Lower lobe of right lung (tissue), 2 donors: Measurements from ENCODE around the gene BMP8B. TPM values are rescaled to one million over a fixed set of nuclear protein-coding genes. Genes with fewer than 3 reads are reported as not detected.
"Not testable (repeated sequence)": the region's sequence is repeated elsewhere in the genome, so short reads cannot be mapped to it uniquely, and the experiment has no call there.

Experiments used
- ATAC-seq, 2 donors: fragments of 200-7000 bp; cut with Tn5 transposase; one replicate each; pipeline ENCODE4 v1.9.1; 2020 to 2022; ENCODE audit warnings: mild to moderate bottlenecking in 2 of 2, moderate library complexity in 2 of 2
- DNase-seq: peaks from one replicate; pipeline ENCODE4 v3.0.0-alpha.2; 2020
- H3K27ac ChIP-seq: fragments of 200-600 bp; one replicate; pipeline ENCODE4 v1.8.0; 2022
- H3K27me3 ChIP-seq: fragments of 200-600 bp; one replicate; pipeline ENCODE4 v1.8.0; 2022; ENCODE audit warnings: low read depth
- H3K36me3 ChIP-seq: fragments of 200-600 bp; one replicate; pipeline ENCODE4 v1.8.0; 2022; ENCODE audit warnings: mild to moderate bottlenecking
- H3K4me1 ChIP-seq: fragments of 200-600 bp; one replicate; pipeline ENCODE4 v1.8.0; 2022
- H3K4me3 ChIP-seq: fragments of 200-600 bp; one replicate; pipeline ENCODE4 v1.8.0; 2022; ENCODE audit warnings: mild to moderate bottlenecking
- H3K9me3 ChIP-seq: fragments of 200-600 bp; one replicate; pipeline ENCODE4 v1.8.0; 2022
- intact Hi-C: fragments of 100-400 bp; cut with DNase I; formaldehyde crosslinking; loops from one replicate; pipeline ENCODE4 v1.11.0; 2022
- total RNA-seq: library from RNA; stranded (reverse); fragmentation: NEBNext Ultra II Directional; extraction: Animal tissue kit (Norgen Biotek cat#: 25700); gene quantifications from one replicate; pipeline ENCODE4 v1.2.1, GENCODE V29; 2021
- TF ChIP-seq, protein P1 (sequence below): fragments of 200-600 bp; IDR thresholded peaks from one replicate; pipeline ENCODE4 v1.8.0; 2022; ENCODE audit warnings: antibody characterized with exemption, mild to moderate bottlenecking
- donor health status: DM: no; HTN: yes; CAD: no; lungs with severe emphysema.

Gene BMP8B
- total RNA-seq, 1 donor from 2014 or later = 1.7 TPM

DNA sequence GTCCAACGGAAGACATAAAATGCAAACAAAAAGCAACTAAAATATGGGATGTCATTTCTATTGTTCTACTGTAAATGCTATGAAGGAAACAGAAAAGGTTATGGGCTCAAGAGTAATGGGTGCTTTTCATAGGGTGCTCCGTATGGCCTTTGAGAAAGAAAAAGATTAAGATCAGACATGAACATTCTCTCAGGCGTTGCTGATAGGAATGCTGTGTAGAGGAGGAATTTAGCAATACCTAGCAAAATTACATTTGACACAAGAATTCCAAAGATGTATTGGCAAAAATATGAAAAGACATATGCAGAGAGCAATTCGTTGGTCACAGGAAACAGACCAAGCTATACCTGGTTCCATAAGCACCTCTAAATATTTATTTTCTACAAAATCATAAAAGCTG lies 11.8 kb downstream of the BMP8B start:
- Histone ChIP-seq H3K4me3 (no peak overlapping the region), H3K9me3 (no peaks in the 10 kb centered on the region), H3K27ac (no peak overlapping the region), H3K36me3 (no peaks in the 10 kb centered on the region), H3K4me1 (no peaks in the 10 kb centered on the region), H3K27me3 (no peaks in the 10 kb centered on the region)
- ATAC-seq (no peak), DNase-seq (no peak)
- intact Hi-C loops = no loop called here
- TF ChIP-seq, protein P1, sequence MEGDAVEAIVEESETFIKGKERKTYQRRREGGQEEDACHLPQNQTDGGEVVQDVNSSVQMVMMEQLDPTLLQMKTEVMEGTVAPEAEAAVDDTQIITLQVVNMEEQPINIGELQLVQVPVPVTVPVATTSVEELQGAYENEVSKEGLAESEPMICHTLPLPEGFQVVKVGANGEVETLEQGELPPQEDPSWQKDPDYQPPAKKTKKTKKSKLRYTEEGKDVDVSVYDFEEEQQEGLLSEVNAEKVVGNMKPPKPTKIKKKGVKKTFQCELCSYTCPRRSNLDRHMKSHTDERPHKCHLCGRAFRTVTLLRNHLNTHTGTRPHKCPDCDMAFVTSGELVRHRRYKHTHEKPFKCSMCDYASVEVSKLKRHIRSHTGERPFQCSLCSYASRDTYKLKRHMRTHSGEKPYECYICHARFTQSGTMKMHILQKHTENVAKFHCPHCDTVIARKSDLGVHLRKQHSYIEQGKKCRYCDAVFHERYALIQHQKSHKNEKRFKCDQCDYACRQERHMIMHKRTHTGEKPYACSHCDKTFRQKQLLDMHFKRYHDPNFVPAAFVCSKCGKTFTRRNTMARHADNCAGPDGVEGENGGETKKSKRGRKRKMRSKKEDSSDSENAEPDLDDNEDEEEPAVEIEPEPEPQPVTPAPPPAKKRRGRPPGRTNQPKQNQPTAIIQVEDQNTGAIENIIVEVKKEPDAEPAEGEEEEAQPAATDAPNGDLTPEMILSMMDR = no peak

DNA sequence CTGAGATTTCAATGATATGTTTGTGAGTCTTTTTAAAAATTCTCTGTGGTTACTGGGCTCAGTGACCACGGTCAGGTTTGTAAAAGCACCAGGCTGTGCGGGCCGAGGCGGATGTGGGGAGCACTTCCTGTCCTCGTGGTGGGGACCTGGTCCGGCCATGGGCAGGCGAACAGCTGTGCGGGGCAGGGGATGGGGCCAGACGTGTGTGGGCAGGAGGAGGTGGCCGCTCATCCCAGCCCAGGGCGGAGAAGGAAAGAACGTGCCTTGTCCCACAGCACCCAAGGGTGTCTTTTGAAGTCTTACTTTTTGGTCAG lies 12.3 kb downstream of the BMP8B start:
- peak in 1 of 2 donors; percentile 20 for ATAC-seq
- intact Hi-C loops = no loop called here
- Histone ChIP-seq H3K4me3 (no peak overlapping the region), H3K36me3 (no peaks in the 10 kb centered on the region), H3K4me1 (no peaks in the 10 kb centered on the region), H3K27ac (no peak overlapping the region), H3K27me3 (peaks cover under 1% of the 10 kb centered on the region), H3K9me3 (no peaks in the 10 kb centered on the region)
- DNase-seq = peak; percentile 29
- TF ChIP-seq, protein P1 = no peak

DNA sequence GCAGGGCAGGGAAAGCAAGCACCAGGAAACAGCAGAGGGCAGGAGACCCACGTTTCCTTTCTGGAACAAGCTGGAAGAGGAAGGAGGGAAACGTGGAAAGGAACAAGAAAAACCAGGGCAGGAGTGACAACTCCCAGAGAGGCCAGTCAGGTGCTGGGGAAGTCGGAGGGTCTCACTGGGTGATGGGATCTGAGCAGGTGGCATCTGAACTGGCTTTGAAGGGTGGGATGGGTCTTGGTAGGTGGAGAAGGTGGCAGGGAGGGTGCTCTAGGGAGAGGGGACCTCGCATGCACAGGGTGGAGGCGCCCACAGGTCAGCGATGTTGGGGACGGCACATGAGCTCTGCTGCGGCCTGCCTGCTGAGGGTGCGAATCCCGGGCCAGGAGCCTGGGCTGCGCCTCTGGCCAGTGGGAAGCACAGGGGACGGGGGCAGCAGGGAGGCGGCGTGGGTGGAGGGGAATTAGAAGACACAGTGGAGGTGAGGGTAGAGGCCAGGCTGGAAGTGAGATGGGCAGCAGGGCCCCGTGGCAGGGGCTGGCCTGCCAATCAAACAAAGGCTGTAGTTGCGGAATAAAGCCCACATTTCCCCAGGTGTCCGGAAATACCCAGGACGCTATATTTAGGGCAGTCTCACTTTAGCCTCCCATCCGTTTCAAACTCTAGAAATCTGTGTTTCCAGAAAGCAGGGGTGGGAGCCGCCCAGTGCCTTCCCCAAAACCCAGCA lies 12.8 kb downstream of the BMP8B start:
- DNase-seq = peak; percentile 22

DNA sequence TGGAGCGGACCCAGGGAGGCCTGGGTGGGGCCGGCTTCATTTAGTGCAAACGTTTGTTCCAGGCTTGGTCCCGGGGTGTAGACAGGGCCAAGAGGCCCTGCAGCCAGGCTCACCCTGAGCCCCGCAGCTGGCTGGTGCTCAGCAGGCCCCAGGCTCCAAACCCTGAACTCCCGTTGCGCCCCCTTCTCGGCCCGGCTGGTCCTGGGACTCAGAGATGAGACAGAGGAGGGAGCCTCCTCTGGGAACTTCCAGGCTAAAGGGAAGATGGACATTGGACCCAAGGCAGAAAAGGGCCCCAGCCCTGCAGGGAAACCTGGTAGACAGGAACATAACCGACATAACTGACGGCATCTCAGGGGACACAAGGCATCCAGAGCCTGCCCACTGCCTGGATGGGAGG lies 13.5 kb downstream of the BMP8B start:
- intact Hi-C loops, H3K36me3 ChIP-seq: not testable (repeated sequence)
- peak; percentile 11 for DNase-seq

More for the DNA sequence above, 12.8 kb downstream of the BMP8B start:
- H3K9me3 ChIP-seq, H3K4me3 ChIP-seq, H3K4me1 ChIP-seq, intact Hi-C loops, H3K27ac ChIP-seq, H3K27me3 ChIP-seq, H3K36me3 ChIP-seq: not testable (repeated sequence)
- ATAC-seq = peak in 1 of 2 donors; percentile 29

DNA sequence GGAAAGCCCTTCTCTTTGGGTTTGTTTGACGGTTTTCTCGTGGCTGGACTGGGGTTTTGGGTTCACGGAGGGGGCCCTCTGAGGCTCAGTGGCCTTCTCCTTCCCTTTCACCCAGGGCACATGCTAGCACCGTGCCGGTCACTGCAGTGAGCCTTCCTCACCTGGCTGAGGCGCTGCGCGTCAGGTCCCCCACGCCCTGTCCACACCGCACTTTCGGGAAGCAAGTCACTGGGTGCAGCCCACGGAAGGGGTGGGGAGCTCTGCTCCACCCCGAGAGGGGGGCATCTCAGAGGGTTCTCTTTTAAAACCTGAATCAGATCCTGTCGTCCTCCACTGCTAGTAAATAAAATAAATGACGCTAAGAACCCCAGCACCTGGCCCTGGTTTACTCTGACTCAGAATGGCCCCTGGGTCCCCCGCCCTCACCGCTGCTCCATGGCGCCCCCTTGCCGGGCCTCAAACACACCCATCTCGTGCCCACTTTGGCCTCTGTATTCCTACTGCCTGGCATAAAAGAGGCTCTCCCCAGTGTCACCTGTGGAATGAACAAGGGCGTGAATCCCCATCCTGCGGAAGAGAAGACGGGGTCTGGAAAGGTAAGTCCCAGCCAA lies 15.2 kb downstream of the BMP8B start:
- DNase-seq, ATAC-seq: not testable (repeated sequence)

More for the DNA sequence above, 13.5 kb downstream of the BMP8B start:
- not testable (repeated sequence) for H3K9me3 ChIP-seq, H3K27me3 ChIP-seq, H3K27ac ChIP-seq, H3K4me3 ChIP-seq, ATAC-seq, H3K4me1 ChIP-seq

DNA sequence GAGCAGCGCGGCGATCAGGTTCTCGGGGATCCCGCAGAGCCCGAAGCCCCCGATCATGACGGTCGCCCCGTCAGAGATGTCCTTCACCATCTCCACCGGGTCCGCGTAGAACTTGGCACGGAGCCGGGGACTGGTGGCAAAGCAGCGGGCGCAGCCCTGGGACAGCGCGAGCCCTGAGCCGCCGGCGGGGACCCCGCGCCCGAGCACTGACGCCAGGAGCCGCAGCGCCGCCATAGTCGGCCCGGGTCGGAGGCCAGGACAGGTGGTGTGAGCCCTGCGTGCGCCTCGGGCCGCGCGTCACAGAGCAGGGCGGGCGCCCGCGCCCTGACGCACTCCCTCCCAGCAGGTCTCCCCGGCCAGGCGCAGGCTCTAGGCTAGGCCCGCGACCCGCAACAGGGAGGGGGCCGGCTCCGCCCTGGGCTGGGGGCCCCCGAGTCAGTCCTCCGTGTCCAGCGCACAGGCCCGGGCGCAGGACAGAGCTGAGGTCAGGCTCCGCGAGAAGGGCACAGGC lies 17.6 kb downstream of the BMP8B start, which contains the start of gene OXCT2:
Gene OXCT2 (minus strand): TSS at position 327 of the 511 bp plus-strand sequence. CDS start 93 bp downstream, at position 234.
- H3K4me1 ChIP-seq, intact Hi-C loops, H3K4me3 ChIP-seq, H3K36me3 ChIP-seq, H3K9me3 ChIP-seq, H3K27me3 ChIP-seq, DNase-seq, H3K27ac ChIP-seq: not testable (repeated sequence)
- ATAC-seq = peak in 1 of 2 donors; percentile 36

More for the DNA sequence above, 15.2 kb downstream of the BMP8B start:
- intact Hi-C loops, H3K27ac ChIP-seq, H3K4me1 ChIP-seq, H3K4me3 ChIP-seq, H3K27me3 ChIP-seq, H3K9me3 ChIP-seq, H3K36me3 ChIP-seq: not testable (repeated sequence)

DNA sequence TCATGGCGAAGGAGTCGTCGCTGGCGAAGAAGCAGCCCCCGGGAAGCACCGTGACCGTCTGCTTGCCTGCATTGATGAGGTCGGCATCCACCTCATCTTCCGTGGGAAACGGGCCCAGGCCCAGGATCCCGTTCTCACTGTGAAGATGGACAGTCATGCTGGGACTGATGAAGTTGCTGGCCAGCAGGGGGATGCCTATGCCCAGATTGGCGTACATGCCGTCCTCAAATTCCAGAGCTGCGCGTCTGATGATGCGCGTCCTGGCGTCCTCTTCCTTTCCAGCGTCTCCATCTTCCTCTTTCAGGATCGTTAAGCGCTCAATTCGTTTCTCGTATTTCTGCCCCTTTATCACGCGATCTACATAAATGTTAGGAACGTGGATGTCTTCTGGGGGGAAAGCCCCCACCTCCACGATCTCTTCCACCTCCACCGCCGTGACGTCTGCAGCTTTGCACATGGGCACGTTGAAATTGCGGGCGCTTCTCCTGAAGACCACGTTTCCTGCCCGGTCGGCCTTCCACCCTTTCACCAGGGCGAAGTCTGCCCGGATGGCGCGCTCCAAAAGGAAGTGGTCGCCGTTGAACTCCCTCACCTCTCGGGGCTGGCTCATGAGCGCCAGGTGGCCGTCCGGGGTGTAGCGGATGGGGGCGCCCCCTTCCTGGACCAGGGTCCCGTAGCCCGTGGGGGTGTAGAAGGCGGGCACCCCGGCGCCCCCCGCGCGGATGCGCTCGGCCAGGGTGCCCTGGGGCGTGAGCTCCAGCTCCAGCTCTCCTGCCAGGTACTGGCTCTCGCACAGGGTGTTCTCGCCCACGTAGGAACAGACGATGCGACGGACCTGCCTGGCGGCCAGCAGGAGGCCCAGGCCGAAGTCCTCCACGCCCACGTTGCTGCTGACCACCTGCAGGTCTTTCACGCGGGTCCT lies 18.3 kb downstream of the BMP8B start:
- intact Hi-C loops = not testable (repeated sequence)

DNA sequence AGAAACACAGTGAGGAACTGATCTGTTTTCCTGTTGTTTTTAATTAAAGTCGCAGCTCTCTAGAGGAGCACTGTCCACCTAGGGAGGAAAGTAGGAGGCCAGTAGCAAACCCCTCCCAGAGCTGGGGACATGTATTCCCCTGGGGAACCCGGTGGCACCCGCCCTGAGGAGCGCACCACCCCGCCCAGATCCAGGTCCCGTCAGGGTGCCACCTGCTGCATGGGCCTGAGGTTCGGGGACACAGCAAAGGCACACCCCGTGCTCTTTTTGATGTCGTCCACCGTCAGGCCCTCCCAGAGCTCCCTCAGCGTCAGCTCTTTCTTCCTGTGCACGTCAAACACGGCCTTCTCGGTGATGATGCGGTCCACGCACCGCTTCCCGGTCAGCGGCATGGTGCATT lies 19.2 kb downstream of the BMP8B start:
- H3K27me3 ChIP-seq, H3K36me3 ChIP-seq, ATAC-seq, H3K4me3 ChIP-seq, H3K4me1 ChIP-seq, intact Hi-C loops, H3K9me3 ChIP-seq, H3K27ac ChIP-seq, DNase-seq: not testable (repeated sequence)

More for the DNA sequence above, 18.3 kb downstream of the BMP8B start:
- ATAC-seq = peak in 1 of 2 donors; percentile 5
- H3K27me3 ChIP-seq, H3K4me3 ChIP-seq, H3K36me3 ChIP-seq, H3K27ac ChIP-seq, DNase-seq, H3K4me1 ChIP-seq, H3K9me3 ChIP-seq: not testable (repeated sequence)

DNA sequence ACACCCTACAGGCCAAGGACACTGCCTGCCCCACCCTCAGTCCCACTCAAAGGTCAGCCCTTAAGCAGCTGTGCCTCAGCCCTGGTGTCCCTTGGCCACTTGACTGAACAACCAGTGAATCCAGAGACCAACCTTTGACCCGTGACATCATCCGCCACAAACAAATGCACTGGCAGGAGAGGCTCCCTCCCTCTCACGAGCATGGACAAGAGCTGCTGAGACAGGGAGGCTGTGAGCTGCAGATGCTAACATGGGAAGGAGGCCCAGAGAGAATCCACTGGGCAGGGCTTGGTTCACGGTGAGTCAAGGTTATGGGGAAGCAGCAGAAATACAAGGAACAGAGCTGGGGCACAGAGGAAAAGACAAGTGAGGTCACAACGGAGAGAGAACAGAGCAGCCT lies 22.2 kb downstream of the BMP8B start:
- DNase-seq, H3K27me3 ChIP-seq, H3K9me3 ChIP-seq, intact Hi-C loops, H3K36me3 ChIP-seq, ATAC-seq, H3K27ac ChIP-seq, H3K4me3 ChIP-seq, H3K4me1 ChIP-seq: not testable (repeated sequence)

DNA sequence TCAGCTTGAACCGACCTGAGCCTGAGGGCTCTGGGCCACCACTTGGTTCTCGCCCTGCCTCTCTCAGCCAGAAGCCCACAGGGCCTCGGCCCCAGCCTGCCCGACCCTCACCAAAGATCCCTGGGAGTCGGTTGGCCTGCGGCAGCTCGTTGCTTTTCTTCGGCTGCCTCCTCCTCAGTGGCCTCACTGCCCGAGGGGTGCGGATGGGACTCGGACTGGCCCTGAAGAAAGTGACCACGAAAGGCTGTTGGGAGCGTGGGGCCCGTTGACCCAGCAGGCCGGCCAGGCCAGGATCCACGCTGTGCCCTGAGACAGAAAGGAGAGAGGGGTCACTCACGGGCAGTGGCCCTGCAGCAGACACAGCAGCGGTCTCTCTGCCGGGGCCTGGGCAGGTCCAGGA lies 24.2 kb downstream of the BMP8B start:
- H3K27ac ChIP-seq, intact Hi-C loops, H3K4me3 ChIP-seq, H3K4me1 ChIP-seq, DNase-seq, H3K9me3 ChIP-seq, H3K27me3 ChIP-seq, ATAC-seq: not testable (repeated sequence)
- peaks cover 17% of the 10 kb centered on the region for H3K36me3 ChIP-seq
